Cortex of kidney (tissue), 1 donor: ENCODE measurements around the gene COMMD1.
"Not testable (repeated sequence)": the region's sequence is repeated elsewhere in the genome, so short reads cannot be mapped to it uniquely, and the experiment has no call there.

ENCODE experiments used
- DNase-seq: peaks from one replicate; lab custom pipeline; 2025; lab: John Stamatoyannopoulos, UW

The COMMD1 gene

GRCh38 chr2:62142054-62142453, 236.6 kb downstream of the COMMD1 start:
- no peak for DNase-seq

GRCh38 chr2:62143696-62144095, 238.2 kb downstream of the COMMD1 start:
- DNase-seq = no peak

- no peak for DNase-seq
Measured at GRCh38 chr2:62144689-62145477, 239.4 kb downstream of the COMMD1 start.

- no peak for DNase-seq
Measured at GRCh38 chr2:62145478-62146100, 240.1 kb downstream of the COMMD1 start.

GRCh38 chr2:62146790-62147189, 241.3 kb downstream of the COMMD1 start:
- not testable (repeated sequence) for DNase-seq

GRCh38 chr2:62147610-62148301, 242.3 kb downstream of the COMMD1 start:
- DNase-seq = no peak

GRCh38 chr2:62149708-62150107, 244.2 kb downstream of the COMMD1 start:
- no peak for DNase-seq

- DNase-seq = no peak
Measured at GRCh38 chr2:62150597-62151305, 245.3 kb downstream of the COMMD1 start.

- no peak for DNase-seq
Measured at GRCh38 chr2:62151306-62151638, 245.8 kb downstream of the COMMD1 start.

- no peak for DNase-seq
Measured at GRCh38 chr2:62152000-62152399, 246.5 kb downstream of the COMMD1 start.

GRCh38 chr2:62156861-62157496, 251.5 kb downstream of the COMMD1 start:
- DNase-seq = no peak

- DNase-seq = no peak
Measured at GRCh38 chr2:62158444-62159121, 253.1 kb downstream of the COMMD1 start.

GRCh38 chr2:62160691-62161090, 255.2 kb downstream of the COMMD1 start:
- not testable (repeated sequence) for DNase-seq

- DNase-seq = no peak
Measured at GRCh38 chr2:62163106-62163831, 257.8 kb downstream of the COMMD1 start.

GRCh38 chr2:62163834-62164233, 258.4 kb downstream of the COMMD1 start:
- DNase-seq = no peak

- no peak for DNase-seq
Measured at GRCh38 chr2:62175728-62176127, 270.3 kb downstream of the COMMD1 start.

- DNase-seq = no peak
Measured at GRCh38 chr2:62176801-62177200, 271.3 kb downstream of the COMMD1 start.

- no peak for DNase-seq
Measured at GRCh38 chr2:62177392-62178049, 272.0 kb downstream of the COMMD1 start.

GRCh38 chr2:62178741-62179271, 273.3 kb downstream of the COMMD1 start:
- DNase-seq = no peak

GRCh38 chr2:62180975-62181374, 275.5 kb downstream of the COMMD1 start:
- no peak for DNase-seq
